DMS 273 (cell line): Measurements from ENCODE around the gene CDH15.
A peak's percentile ranks its signal among the peaks of the same experiment; 100 is the strongest.

Experiments used
- DNase-seq: peaks from one replicate; lab custom pipeline; 2025; ENCODE audit not compliant: unreplicated experiment; lab: John Stamatoyannopoulos, UW

Gene CDH15

DNA sequence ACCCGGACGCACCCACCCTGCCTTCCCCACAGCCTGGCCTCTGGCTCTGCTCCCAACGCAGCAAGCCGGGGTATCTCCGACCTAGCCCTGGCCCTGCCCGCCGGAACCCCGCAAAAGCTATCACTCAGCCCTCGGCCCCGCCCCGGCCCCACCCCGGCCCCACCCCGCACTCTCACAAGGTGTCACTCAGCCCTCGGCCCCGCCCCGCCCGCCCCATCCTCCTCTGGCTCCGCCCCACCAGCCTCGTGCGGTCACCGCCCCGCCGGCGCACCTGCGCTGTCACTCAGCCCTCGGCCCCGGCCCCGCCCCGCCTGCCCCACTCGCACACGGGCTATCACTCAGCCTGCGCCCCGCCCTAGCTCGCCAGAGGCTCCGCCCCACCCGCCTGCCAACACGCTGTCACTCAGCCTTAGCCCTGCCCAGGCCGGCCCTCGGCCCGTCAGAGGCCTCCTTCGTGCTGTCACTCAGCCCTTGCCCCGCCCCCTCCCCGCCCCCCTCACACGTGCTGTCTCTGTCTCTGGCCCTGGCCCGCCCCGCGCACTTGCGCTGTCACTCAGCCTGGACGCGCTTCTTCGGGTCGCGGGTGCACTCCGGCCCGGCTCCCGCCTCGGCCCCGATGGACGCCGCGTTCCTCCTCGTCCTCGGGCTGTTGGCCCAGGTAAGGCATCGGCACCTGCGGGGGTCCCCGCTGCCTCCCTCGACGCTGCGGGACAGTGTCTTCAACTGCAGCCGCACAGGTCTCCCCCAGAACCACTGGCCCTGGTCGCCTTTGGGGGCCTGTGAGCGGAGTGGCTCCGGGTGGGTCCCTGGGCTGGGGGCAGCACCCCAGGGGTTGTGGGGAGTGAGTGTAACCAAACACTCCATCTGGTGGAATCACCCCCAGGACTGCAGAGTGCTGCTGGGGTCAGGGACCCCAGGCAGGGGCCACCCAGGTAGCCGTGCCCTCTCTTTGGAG is at the start of gene CDH15:
Gene CDH15 (plus strand): TSS at position 533 of the 955 bp plus-strand sequence. CDS start 84 bp downstream, at position 617.
- DNase-seq = peak; percentile 98

GRCh38 chr16:89122322-89122851 is 49.2 kb upstream of the CDH15 start:
- DNase-seq = no peak

DNA sequence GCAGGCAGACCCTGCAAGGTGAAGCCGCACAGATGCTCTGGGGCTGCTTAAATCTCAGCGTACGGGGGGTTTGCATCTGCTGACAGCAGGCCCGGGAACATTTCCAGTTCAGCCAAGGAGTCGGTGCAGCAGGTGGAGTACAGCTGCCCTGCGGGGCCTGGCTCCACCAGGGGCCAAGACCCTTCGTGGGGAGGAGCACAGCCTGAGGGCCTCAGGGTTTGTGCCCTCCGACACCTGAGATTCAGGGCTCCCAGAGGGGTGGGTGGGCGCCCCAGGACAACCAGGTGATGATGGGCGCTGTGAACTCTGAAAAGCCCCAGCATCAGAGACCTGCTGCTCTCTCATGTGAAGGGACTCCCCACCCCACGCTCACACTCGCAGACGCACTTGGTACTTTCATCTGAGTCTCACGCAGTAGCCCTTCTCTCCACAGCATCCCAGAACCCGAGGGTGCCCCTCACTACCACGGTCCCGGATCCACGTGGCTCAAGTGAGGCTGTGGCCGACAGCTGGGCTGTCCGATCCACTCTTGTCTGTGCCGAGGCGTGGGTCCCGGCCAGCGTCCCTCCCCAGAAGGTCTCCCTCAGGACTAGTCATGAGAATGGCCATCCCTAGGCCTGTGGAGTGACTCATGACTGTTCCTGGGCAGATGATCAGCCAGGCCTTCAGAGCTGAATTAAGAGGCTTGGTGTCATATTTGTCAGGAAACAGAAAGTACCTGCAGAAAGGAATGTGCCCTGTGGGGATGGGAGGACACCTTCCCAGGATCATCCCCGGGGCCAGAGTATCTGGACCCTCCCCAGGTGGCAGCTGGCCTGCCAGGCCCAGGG is 48.3 kb upstream of the CDH15 start:
- DNase-seq = no peak

DNA sequence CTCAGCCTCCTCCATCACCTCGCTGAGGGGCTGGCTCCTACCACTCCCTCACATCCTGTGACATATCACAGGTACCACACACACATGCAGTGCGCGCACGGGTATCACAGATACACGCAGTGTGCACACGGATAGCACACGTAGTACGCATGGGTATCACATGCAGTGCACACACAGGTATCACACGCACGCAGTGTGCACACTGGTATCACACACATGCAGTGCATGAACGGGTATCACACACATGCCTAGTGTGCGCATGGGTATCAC is 47.8 kb upstream of the CDH15 start:
- no peak for DNase-seq

DNA sequence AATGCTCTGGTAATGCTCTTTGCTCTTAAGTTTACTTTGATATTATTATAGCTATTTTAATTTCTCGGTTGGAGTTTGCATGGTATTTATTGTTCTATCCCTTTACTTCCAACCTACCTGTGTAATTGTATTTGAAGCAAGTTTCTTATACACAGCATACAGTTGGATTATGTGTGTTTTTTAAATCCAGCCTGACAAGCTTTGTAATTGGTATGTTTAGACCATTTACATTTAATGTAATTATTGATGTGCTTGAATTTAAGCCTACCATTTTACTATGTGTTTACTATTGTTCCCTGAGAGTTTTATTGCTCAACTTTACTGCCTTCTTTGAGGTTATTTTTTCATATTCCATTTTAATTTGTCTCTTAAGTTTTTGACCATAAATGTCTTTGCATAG is 42.2 kb upstream of the CDH15 start:
- no peak for DNase-seq

GRCh38 chr16:89130448-89130847 is 41.1 kb upstream of the CDH15 start:
- no peak for DNase-seq

DNA sequence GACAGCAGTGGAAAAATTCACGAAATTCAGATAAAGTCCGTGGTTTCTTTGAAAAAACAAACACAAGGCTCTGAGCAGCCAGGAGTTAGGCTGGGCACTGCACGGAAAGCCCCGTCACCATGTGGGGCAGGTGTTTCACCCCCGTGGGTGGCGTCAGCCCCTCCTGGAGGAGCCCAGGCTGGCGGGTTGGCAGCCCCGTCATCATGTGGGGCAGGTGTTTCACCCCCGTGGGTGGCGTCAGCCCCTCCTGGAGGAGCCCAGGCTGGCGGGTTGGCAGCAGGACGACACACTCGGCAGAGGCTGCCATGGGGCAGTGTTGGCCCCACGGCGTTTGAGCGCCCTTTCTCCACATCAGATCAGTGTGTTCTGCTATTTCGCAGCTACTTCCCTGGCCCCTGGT is 39.8 kb upstream of the CDH15 start:
- DNase-seq = no peak

DNA sequence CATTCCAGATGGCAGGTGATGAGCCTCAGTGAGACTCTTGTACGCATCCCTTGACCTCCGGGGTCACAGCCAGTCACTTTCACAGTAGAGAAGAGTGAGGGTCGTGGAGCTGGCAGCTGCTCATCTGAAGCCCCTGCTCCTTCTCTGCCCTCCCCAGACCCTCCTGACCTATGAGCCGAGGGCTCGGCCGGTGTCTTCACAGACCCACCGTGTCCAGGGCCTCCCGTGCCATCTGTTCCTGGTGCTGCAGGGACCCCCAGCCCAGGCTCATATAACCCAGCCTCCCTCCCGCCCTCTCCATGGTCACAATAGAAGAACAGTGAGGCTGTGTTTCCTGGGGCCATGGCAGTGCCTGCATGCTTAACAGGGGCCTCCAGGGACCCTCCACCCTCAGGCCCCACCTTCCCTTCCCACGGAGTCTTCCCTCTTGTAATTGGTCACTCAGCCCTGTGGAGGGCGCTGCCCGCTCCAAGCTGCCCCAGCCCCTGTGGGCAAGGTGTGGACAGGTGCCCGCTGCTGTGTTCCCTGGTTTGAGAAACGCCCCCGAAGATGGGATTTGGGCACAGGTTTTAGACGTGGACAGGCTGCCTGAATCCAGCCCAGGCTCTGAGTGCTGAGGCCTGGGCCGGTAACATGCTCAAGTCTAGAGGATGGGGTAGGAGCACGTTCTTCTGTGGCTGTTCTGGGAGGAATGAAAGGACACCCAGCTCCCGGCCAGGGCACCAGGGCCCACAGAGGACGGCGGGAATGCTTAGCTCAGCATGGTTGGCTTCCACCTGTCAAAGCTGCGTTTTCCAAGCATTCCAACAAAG is 39.1 kb upstream of the CDH15 start:
- no peak for DNase-seq

- no peak for DNase-seq
These were observed 38.0 kb upstream of the CDH15 start for GRCh38 chr16:89133457-89134127.

- DNase-seq = no peak
These were observed 37.3 kb upstream of the CDH15 start for GRCh38 chr16:89134269-89134668.

GRCh38 chr16:89135166-89135565 is 36.4 kb upstream of the CDH15 start:
- no peak for DNase-seq

DNA sequence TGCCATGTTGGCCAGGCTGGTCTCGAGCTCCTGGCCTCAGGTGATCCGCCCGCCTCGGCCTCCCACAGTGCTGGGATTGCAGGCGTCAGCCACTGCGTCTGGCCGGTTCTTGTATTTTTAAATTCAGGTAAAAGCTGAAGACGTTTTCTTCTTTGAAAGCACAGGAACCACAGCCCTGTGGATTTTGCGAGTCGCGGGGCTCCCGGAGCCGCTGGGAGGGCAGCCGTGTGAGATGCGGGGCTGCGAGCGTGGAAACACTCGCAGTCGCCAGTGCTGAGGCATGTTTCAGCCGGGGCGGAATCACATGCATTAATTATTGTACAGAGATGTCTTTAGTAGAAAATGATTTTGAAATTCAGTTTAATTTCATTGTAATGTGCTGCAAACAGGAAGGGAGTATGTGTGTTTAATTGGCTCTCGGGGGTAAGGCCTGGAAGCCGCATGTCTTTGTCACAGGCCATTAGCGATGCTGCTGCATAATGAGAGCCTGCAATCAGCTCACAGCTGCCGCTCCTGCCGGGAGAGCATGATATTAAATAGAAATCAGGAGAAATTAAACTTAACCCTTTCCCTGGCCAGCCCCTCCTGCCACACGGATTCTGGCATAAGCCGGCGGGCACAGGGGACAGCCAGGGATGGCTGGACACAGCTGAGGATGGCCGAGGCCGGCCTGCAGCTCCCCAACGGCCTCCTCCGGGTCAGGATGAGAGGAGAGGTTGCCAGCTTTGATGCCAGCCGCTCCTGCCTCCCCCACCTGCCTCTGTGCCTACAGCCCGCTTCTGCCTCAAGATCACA is 35.4 kb upstream of the CDH15 start:
- DNase-seq = peak; percentile 83

GRCh38 chr16:89136931-89137330 is 34.6 kb upstream of the CDH15 start:
- no peak for DNase-seq

GRCh38 chr16:89137666-89138512 is 33.7 kb upstream of the CDH15 start:
- DNase-seq = no peak

DNA sequence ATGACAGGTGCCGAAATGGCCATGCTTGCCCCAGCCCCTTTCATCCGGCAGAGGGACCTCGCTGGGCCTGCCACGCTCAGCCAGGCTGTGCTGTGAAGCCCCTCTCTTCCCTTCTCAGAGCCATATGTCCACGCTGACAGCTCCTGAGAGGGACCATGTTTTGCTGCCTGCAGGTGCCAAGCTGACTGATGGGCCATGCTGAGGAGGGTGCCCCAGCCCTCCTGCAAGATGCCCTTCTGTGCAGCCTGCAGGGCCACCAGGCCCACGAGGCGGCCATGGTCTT is 33.1 kb upstream of the CDH15 start:
- no peak for DNase-seq

DNA sequence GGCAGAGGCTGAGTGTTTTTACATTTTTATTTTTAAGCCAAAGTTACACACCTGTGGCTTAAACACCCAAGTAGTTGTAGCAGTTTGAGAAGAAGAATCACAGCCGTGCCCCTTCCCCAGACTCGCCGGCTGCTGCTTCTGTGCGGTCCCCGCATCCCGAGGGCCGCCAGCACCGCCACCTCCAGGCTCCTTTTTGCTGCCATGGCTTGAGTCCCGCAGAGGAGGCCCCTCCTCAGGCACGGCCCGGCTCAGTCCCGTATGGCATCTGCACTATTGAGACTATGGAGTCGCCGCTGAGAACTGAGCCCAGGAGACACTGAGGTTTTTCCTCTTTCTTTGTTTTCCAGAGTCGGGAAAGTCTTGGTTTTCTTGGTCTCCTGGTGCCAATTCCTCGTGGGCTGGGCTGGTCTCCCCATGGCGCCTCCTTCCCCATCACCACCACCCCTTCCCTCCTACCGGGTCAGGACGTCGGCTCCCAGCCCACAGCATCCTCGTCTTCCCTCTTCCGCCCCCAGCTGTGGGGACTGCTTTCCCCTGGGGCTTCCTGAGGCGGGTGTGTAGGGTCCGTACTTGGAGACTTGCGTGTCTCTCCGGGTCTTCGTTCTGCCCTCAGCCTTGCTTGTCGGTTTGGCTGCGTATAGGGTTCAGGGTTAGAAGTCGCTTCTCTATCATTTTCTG is 32.6 kb upstream of the CDH15 start:
- no peak for DNase-seq

DNA sequence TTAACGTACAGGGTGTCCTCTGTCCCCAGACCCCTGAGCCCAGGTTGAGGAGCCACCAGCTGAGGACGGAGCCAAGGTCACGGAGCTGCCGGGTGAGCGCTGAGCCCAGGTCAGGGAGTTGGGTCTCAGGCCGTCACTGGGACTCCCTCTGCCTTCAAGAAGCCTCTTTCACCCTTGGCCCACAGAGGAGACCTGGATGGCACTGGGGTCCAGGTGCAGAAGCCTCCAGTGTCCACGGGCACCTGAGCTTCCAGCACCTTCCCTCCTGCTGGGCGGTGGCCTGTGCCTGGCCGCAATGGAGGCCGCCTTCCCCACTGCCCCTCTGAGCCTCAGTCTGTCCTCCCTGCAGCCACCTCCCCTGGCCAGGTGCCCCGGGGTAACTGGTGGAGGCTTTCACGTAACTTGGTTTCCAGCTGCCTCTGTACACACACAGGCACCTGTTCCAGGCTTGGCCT is 31.6 kb upstream of the CDH15 start:
- DNase-seq = no peak

DNA sequence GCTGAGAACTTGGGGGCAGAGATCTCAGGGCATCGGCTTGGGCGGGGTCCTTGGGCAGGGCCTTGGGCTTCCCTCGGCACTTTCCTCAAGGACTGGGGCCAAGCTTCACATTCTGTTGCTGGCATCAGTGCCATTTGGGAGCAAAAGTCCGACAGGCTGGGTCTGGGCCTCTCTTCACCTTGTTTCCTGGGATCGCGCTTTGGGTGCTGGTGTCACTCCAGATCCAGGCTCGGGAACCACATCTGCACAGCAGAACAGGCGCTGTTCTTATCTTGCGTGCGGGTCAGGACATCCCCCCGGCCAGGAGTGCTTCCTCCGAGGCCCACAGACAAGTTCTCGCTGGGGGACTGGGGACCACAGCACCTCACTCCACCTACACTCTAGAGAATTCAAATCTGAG is 31.1 kb upstream of the CDH15 start:
- DNase-seq = no peak
